ENCODE results near the gene GPR17. TPM values are rescaled to one million over a fixed set of nuclear protein-coding genes. Genes with fewer than 3 reads are reported as not detected.

GPR17 gene
- polyA plus RNA-seq, 2 donors = 0.26 to 1.6 TPM

DNA sequence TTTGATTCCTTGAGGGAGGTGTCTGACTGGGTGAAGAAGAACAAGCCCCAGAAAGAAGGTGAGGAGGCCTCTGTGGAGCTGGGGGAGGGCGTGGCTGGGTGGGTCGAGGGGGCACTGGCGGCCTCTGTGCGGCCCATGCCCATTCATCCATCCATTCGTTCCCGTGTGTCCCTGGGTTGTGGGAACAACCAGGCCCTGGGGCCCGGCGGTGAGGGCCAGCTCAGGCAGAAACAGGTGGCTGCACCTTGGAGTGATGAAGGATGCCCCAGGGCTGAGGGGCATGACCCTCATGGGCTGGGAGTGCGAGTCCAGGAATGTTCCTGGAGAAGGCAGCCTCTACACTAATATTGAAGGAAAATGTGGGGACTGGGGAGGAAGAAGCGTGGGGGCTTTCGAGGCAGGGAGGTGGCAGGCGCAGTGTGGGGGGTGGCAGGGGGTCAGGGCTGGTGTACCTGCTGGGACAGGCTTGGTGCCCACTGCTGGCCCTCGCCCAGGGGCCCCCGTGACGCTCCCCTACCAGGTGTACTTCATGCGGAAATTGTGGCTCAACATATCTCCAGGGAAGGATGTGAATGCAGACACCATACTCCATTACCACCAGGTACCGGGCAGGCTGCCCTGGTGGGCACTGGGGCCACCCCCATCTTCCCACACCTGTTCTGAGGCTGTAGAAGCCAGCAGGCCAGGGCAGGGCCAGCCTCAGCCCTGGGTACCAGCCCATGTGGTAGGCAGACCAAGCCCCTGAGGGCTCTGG is 11.2 kb upstream of the GPR17 start:
- Histone ChIP-seq H3K4me3 (ENCODE audit: low read depth in 1 of 2, low read length in 2 of 2) (no peak overlapping the region), H3K27me3 (ENCODE audit: control insufficient read depth in 1 of 2, insufficient read depth in 2 of 2, low read length in 2 of 2) (no peaks in the 10 kb centered on the region), H3K4me1 (ENCODE audit: control insufficient read depth in 2 of 2, insufficient read depth in 2 of 2, low read length in 1 of 2) (peaks cover 12 to 15% of the 10 kb centered on the region in 2 donors), H3K36me3 (ENCODE audit: control insufficient read depth in 2 of 2, insufficient read depth in 2 of 2, low read length in 1 of 2) (no peaks in the 10 kb centered on the region), H3K9me3 (ENCODE audit: control insufficient read depth in 2 of 2, insufficient read depth in 1 of 2, low read depth in 1 of 2, low read length in 1 of 2) (no peaks in the 10 kb centered on the region), H3K27ac (ENCODE audit: low read depth in 2 of 2, low read length in 1 of 2) (no peak overlapping the region)
- 85% methylated on average over 17 of the region's 17 CpGs for WGBS, 2 donors

DNA sequence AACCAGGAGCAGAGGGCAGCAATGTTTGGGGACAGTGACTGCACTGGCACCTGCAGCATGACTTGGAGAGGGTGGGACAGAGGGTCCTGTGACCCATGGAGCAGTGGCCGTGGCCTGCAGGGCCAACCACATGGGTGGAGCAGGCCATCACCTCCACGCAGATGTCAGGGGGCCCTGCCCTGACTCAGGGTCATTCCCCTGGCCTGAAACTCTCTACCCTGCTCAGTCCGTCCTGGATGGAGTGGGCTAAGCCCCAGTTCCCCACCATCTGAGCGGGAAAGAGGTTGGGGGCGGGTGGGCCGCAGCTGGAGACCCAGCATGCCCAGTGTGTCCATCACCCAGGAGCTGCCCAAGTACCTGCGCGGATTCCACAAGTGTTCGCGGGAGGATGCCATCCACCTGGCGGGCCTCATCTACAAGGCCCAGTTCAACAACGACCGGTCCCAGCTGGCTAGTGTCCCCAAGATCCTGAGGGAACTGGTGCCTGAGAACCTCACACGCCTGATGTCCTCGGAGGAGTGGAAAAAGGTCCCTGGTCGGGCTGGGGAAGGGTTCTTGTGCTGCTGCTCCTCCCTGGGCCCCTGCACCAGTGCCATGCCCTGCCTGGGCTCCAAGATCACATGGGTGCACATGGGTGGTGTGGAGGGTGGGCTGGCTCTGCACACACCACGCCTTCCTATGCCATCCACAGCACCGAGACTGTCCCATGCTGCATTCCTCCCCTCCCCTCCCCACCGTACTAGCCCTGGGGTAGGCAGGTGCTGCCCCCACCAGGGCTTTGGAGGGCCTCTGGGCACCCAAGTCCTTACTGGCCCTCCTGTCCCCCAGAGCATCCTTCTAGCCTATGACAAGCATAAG is 10.3 kb upstream of the GPR17 start:
- no peaks in the 10 kb centered on the region for H3K27me3 ChIP-seq (ENCODE audit: control insufficient read depth in 1 of 2, insufficient read depth in 2 of 2, low read length in 2 of 2)
- H3K36me3 ChIP-seq (ENCODE audit: control insufficient read depth in 2 of 2, insufficient read depth in 2 of 2, low read length in 1 of 2) = no peaks in the 10 kb centered on the region
- no peaks in the 10 kb centered on the region for H3K9me3 ChIP-seq (ENCODE audit: control insufficient read depth in 2 of 2, insufficient read depth in 1 of 2, low read depth in 1 of 2, low read length in 1 of 2)
- WGBS, 2 donors = 89 to 93% methylated on average over 19 of the region's 19 CpGs
- peaks cover 15 to 16% of the 10 kb centered on the region in 2 donors for H3K4me1 ChIP-seq (ENCODE audit: control insufficient read depth in 2 of 2, insufficient read depth in 2 of 2, low read length in 1 of 2)
- H3K27ac ChIP-seq (ENCODE audit: low read depth in 2 of 2, low read length in 1 of 2) = no peak overlapping the region
- no peak overlapping the region for H3K4me3 ChIP-seq (ENCODE audit: low read depth in 1 of 2, low read length in 2 of 2)

DNA sequence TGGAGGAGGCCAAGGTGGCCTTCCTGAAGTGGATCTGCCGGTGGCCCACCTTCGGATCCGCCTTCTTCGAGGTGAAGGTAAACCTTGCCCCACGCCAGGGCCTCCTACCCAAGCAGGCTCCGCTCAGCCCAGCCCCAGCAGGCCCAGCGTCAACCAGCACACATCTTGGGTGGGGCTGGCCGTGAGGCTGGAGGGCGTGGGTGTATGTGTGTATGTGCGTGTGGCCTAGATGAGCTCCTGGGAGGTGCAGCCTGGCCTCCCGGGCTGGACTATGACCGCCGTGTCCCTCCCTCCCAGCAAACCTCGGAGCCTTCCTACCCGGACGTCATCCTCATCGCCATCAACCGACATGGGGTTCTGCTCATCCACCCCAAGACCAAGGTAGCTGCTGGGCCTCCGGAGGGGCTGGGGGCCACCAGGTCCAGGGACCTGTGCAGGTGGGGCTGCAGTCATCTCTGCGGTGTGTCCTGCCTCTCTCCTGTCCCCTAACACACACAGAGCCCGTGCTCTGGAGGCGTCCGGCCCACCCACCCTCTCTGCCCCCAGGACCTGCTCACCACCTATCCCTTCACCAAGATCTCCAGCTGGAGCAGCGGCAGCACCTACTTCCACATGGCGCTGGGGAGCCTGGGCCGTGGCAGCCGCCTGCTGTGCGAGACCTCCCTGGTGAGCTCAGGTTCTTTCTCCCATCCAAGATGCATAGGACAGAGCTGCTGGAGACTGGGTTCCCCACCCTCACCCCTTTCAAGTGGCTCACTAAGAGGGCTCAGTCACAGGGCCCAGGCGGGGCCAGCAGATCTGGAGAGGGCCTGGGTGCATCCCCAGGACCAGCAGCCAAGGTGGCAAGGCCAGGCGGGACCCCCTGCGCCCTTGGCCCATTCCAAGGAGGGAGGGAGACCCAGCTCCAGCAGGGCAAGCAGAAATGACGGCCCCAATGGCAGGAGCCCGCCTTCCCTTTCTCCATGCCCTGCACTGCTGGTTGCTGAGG is 9.4 kb upstream of the GPR17 start:
- WGBS, 2 donors = 87% methylated on average over 31 to 33 of the region's 33 CpGs
- H3K9me3 ChIP-seq (ENCODE audit: control insufficient read depth in 2 of 2, insufficient read depth in 1 of 2, low read depth in 1 of 2, low read length in 1 of 2) = no peaks in the 10 kb centered on the region
- H3K27me3 ChIP-seq (ENCODE audit: control insufficient read depth in 1 of 2, insufficient read depth in 2 of 2, low read length in 2 of 2) = no peaks in the 10 kb centered on the region
- peaks cover 15 to 16% of the 10 kb centered on the region in 2 donors for H3K4me1 ChIP-seq (ENCODE audit: control insufficient read depth in 2 of 2, insufficient read depth in 2 of 2, low read length in 1 of 2)
- no peaks in the 10 kb centered on the region for H3K36me3 ChIP-seq (ENCODE audit: control insufficient read depth in 2 of 2, insufficient read depth in 2 of 2, low read length in 1 of 2)
- no peak overlapping the region for H3K27ac ChIP-seq (ENCODE audit: low read depth in 2 of 2, low read length in 1 of 2)
- no peak overlapping the region for H3K4me3 ChIP-seq (ENCODE audit: low read depth in 1 of 2, low read length in 2 of 2)

DNA sequence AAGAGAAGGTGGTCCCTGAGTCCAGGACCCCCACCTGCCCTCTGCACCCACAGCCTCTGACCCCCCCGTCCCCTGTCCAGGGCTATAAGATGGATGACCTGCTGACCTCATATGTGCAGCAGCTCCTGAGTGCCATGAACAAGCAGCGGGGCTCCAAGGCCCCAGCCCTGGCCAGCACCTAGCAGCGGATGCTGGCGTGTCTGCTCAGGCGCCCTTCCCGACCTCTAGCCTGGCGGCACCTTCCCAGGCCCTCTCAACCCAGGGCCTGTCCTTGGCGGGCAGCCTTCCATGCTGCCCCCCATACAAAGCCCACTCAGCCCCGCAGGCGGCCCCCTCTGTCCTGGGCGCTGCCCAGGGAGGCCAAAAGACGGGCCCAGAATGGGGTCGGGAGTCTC is 8.7 kb upstream of the GPR17 start:
- H3K4me3 ChIP-seq (ENCODE audit: low read depth in 1 of 2, low read length in 2 of 2) = no peak overlapping the region
- peaks cover 15 to 16% of the 10 kb centered on the region in 2 donors for H3K4me1 ChIP-seq (ENCODE audit: control insufficient read depth in 2 of 2, insufficient read depth in 2 of 2, low read length in 1 of 2)
- no peaks in the 10 kb centered on the region for H3K27me3 ChIP-seq (ENCODE audit: control insufficient read depth in 1 of 2, insufficient read depth in 2 of 2, low read length in 2 of 2)
- 67 to 73% methylated on average over 13 of the region's 13 CpGs for WGBS, 2 donors
- H3K36me3 ChIP-seq (ENCODE audit: control insufficient read depth in 2 of 2, insufficient read depth in 2 of 2, low read length in 1 of 2) = no peaks in the 10 kb centered on the region
- H3K27ac ChIP-seq (ENCODE audit: low read depth in 2 of 2, low read length in 1 of 2) = peak overlapping the region; percentile 56 to 63
- H3K9me3 ChIP-seq (ENCODE audit: control insufficient read depth in 2 of 2, insufficient read depth in 1 of 2, low read depth in 1 of 2, low read length in 1 of 2) = no peaks in the 10 kb centered on the region

DNA sequence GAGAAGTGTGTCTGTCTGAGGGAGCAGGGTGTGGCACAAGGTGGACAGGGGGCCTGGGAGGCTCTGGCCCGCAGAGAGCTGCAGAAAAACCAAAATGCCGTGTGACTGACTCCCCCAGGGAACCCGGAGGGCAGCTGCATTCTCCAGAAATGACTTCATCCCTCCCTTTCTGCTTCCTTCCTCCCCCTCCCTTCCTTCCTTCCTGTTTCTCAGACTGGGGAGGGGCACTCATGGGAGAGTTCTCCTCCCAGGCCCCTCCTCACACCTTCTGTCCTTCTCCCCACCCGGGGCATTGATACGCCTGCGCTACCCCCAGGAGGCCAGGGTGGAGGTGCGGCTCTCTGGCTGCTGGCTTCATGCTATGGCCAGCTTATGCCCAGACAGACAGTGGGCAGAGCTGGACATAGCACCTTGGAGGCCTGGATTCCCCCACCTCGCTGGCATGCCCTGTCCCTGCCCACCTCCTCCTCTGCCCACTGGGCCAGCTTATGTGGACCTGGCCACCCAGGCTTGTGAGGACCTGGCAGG is 8.2 kb upstream of the GPR17 start:
- H3K27ac ChIP-seq (ENCODE audit: low read depth in 2 of 2, low read length in 1 of 2) = peak overlapping the region; percentile 63 to 64
- no peaks in the 10 kb centered on the region for H3K27me3 ChIP-seq (ENCODE audit: control insufficient read depth in 1 of 2, insufficient read depth in 2 of 2, low read length in 2 of 2)
- H3K4me3 ChIP-seq (ENCODE audit: low read depth in 1 of 2, low read length in 2 of 2) = no peak overlapping the region
- no peaks in the 10 kb centered on the region for H3K36me3 ChIP-seq (ENCODE audit: control insufficient read depth in 2 of 2, insufficient read depth in 2 of 2, low read length in 1 of 2)
- peaks cover 15 to 16% of the 10 kb centered on the region in 2 donors for H3K4me1 ChIP-seq (ENCODE audit: control insufficient read depth in 2 of 2, insufficient read depth in 2 of 2, low read length in 1 of 2)
- WGBS, 2 donors = 36 to 49% methylated on average over 8 of the region's 8 CpGs
- H3K9me3 ChIP-seq (ENCODE audit: control insufficient read depth in 2 of 2, insufficient read depth in 1 of 2, low read depth in 1 of 2, low read length in 1 of 2) = no peaks in the 10 kb centered on the region

DNA sequence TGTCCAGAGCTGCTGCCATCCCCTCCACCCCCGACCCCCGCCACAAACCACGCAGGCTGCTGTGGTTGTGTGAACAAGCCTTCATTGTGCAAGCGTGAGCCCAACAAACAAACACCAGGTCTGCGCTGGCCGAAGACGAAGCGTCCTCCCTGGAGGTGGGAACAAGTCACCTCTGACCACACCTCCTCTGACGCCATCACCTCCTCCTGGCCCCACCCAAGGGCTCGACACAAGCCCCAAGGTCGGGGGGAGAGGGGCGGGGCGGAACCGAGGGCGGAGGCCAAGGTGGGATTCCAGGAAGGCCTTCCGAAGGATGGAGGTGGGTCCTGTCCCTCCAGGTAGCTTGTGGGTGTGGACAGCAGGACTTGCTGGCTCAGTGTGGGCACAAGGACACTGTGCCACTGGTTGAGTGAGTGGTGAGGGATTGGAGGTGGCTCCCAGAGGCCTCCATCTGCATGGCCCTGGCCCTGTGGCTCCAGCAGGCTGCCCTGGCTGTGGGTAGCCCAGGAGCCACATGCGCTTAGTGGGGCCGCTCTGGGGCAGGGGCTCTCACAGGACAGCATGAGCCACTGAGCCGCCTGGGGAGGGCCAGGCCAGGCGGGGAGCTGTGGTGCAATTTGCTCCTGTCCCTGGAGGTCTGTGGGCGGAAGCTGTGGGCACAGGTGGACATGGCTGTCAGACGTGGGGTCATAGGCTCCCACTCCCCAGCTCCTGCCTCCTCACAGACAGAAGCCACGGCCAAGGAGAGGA is 7.4 kb upstream of the GPR17 start:
- H3K27me3 ChIP-seq (ENCODE audit: control insufficient read depth in 1 of 2, insufficient read depth in 2 of 2, low read length in 2 of 2) = no peaks in the 10 kb centered on the region
- H3K27ac ChIP-seq (ENCODE audit: low read depth in 2 of 2, low read length in 1 of 2) = peak overlapping the region; percentile 12 to 63
- H3K9me3 ChIP-seq (ENCODE audit: control insufficient read depth in 2 of 2, insufficient read depth in 1 of 2, low read depth in 1 of 2, low read length in 1 of 2) = no peaks in the 10 kb centered on the region
- 60 to 65% methylated on average over 23 of the region's 23 CpGs for WGBS, 2 donors
- no peak overlapping the region for H3K4me3 ChIP-seq (ENCODE audit: low read depth in 1 of 2, low read length in 2 of 2)
- H3K36me3 ChIP-seq (ENCODE audit: control insufficient read depth in 2 of 2, insufficient read depth in 2 of 2, low read length in 1 of 2) = no peaks in the 10 kb centered on the region
- H3K4me1 ChIP-seq (ENCODE audit: control insufficient read depth in 2 of 2, insufficient read depth in 2 of 2, low read length in 1 of 2) = peaks cover 15 to 16% of the 10 kb centered on the region in 2 donors

DNA sequence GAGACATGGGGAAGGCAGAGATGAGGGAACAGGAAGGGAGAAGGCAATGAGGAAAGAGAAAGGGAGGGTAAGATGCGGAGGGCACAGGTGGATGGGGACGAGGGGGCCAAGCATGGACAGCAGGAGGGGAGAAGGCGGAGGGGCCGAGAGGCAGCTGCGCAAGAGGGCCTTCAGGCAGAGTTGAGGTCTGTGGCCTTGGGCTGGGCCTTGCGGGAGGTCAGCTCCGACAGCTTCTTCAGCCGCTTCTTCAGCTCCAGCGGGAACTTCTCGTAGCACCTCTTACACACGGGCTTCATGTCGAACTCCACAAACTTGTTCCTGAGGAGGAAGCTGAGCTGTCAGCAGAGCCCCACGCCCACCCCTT is 6.9 kb upstream of the GPR17 start:
- Histone ChIP-seq H3K4me3 (ENCODE audit: low read depth in 1 of 2, low read length in 2 of 2) (no peak overlapping the region), H3K4me1 (ENCODE audit: control insufficient read depth in 2 of 2, insufficient read depth in 2 of 2, low read length in 1 of 2) (peaks cover 12 to 16% of the 10 kb centered on the region in 2 donors), H3K27me3 (ENCODE audit: control insufficient read depth in 1 of 2, insufficient read depth in 2 of 2, low read length in 2 of 2) (no peaks in the 10 kb centered on the region), H3K9me3 (ENCODE audit: control insufficient read depth in 2 of 2, insufficient read depth in 1 of 2, low read depth in 1 of 2, low read length in 1 of 2) (no peaks in the 10 kb centered on the region), H3K27ac (ENCODE audit: low read depth in 2 of 2, low read length in 1 of 2) (peak overlapping the region in 1 of 2 donors; percentile 29), H3K36me3 (ENCODE audit: control insufficient read depth in 2 of 2, insufficient read depth in 2 of 2, low read length in 1 of 2) (no peaks in the 10 kb centered on the region)
- WGBS, 2 donors = 88 to 89% methylated on average over 13 of the region's 13 CpGs

DNA sequence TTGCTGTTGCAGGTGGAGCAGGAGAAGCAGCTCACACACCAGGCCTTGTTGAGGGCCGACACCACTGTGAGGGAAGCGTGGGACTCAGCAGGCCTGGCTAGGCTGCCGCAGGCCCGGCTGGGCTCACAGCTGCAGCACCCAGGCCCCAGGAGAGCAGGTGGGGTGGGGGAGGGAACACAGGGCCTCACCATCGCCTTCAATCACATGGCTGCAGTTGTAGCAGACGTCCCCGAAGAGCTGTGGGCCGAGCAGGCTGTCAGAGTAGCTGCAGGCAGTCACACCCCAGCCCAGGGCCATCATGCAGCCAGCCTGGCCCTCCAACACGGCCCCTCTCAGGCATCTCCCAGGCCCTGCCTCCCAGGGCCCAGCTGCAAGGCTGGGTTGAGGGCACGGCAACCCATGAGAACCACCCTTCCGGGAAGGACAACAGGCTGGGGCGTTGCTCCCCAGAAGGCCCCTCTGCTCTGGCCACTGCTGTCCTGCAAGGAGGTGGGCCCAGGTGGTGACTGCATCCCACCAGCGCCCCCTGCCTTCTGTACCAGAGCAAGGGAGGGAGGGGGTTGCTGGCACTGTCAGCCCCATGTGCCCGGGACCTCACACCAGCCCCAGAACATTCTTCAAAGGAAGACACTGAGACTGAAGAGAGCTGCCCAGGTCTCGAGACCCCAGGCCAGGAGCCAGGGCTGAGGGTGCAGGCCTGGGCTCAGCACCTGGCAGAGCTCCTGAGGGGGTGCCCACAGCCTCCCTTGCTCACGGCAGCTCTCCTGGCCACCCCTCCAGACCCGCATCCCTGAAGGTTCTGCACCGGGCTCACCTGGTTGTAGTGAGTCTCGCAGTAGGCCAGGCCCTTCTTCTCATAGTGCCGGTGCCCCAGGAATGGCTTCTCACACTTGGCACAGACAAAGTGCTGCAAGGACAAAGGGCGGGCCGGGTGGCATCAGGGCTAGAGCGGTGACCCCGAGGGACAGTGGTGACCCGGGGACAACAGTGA is 5.6 kb upstream of the GPR17 start:
- no peaks in the 10 kb centered on the region for H3K36me3 ChIP-seq (ENCODE audit: control insufficient read depth in 2 of 2, insufficient read depth in 2 of 2, low read length in 1 of 2)
- H3K9me3 ChIP-seq (ENCODE audit: control insufficient read depth in 2 of 2, insufficient read depth in 1 of 2, low read depth in 1 of 2, low read length in 1 of 2) = no peaks in the 10 kb centered on the region
- H3K27ac ChIP-seq (ENCODE audit: low read depth in 2 of 2, low read length in 1 of 2) = no peak overlapping the region
- no peaks in the 10 kb centered on the region for H3K27me3 ChIP-seq (ENCODE audit: control insufficient read depth in 1 of 2, insufficient read depth in 2 of 2, low read length in 2 of 2)
- 73 to 79% methylated on average over 25 of the region's 25 CpGs for WGBS, 2 donors
- no peak overlapping the region for H3K4me3 ChIP-seq (ENCODE audit: low read depth in 1 of 2, low read length in 2 of 2)
- peaks cover 11 to 16% of the 10 kb centered on the region in 2 donors for H3K4me1 ChIP-seq (ENCODE audit: control insufficient read depth in 2 of 2, insufficient read depth in 2 of 2, low read length in 1 of 2)

Measured in esophagus (tissue), 2 donors.